GM23248 (cell line): ENCODE measurements around the gene FBLIM1. TPM values are rescaled to one million over a fixed set of nuclear protein-coding genes. Genes with fewer than 3 reads are reported as not detected.

Experiments used
- DNase-seq: peaks from one replicate; pipeline ENCODE4 v3.0.0-alpha.2; 2015
- H2AFZ ChIP-seq: fragments of 200-600 bp; sonication (generic); 2 replicates; pipeline ENCODE4 v1.6.1; 2016; ENCODE audit warnings: antibody characterized with exemption
- H3F3A ChIP-seq: fragments of 200-600 bp; sonication (generic); 2 replicates; pipeline ENCODE4 v1.6.1; 2016; ENCODE audit warnings: mild to moderate bottlenecking, antibody characterized with exemption, mixed run types; ENCODE audit not compliant: insufficient read depth
- H3K27ac ChIP-seq: fragments of 200-600 bp; sonication (generic); 2 replicates; pipeline ENCODE4 v1.5.1; 2016; ENCODE audit warnings: mild to moderate bottlenecking
- H3K27me3 ChIP-seq: fragments of 200-600 bp; sonication (generic); replicated peaks from 2 replicates; pipeline ENCODE4 v1.6.1; 2016; ENCODE audit warnings: mild to moderate bottlenecking; ENCODE audit not compliant: insufficient read depth
- H3K36me3 ChIP-seq: fragments of 200-600 bp; sonication (generic); 2 replicates; pipeline ENCODE4 v1.6.1; 2016; ENCODE audit warnings: low read depth, mild to moderate bottlenecking
- H3K4me1 ChIP-seq: fragments of 200-600 bp; sonication (generic); 2 replicates; pipeline ENCODE4 v1.6.1; 2016; ENCODE audit warnings: mild to moderate bottlenecking; ENCODE audit not compliant: insufficient read depth
- H3K4me2 ChIP-seq: fragments of 200-600 bp; sonication (generic); one replicate; pipeline ENCODE4 v1.6.1; 2016; ENCODE audit warnings: mild to moderate bottlenecking; ENCODE audit not compliant: unreplicated experiment
- H3K4me3 ChIP-seq: fragments of 200-600 bp; sonication (generic); 2 replicates; pipeline ENCODE4 v1.5.1; 2016; ENCODE audit warnings: mild to moderate bottlenecking
- H3K79me2 ChIP-seq: fragments of 200-600 bp; sonication (generic); 2 replicates; pipeline ENCODE4 v1.6.1; 2016; ENCODE audit warnings: mild to moderate bottlenecking; ENCODE audit not compliant: insufficient read depth
- H3K9ac ChIP-seq: fragments of 200-600 bp; sonication (generic); 2 replicates; pipeline ENCODE4 v1.6.1; 2016; ENCODE audit warnings: mild to moderate bottlenecking
- H3K9me2 ChIP-seq: fragments of 200-600 bp; sonication (generic); 2 replicates; pipeline ENCODE4 v1.6.1; 2016; ENCODE audit warnings: mixed run types, mild to moderate bottlenecking, moderate library complexity; ENCODE audit not compliant: insufficient read depth
- H3K9me3 ChIP-seq: fragments of 200-600 bp; sonication (generic); one replicate; pipeline ENCODE4 v1.6.1; 2017; ENCODE audit warnings: low read depth
- H4K20me1 ChIP-seq: fragments of 200-600 bp; sonication (generic); 2 replicates; pipeline ENCODE4 v1.6.0; 2016; ENCODE audit not compliant: insufficient read depth
- EZH2 ChIP-seq: fragments of 200-600 bp; sonication (generic); IDR thresholded peaks from 2 replicates; pipeline ENCODE4 v1.6.1; 2018; ENCODE audit warnings: antibody characterized with exemption, mild to moderate bottlenecking; ENCODE audit not compliant: insufficient read depth, poor library complexity, severe bottlenecking
- EZH2phosphoT487 ChIP-seq: fragments of 200-600 bp; sonication (generic); IDR thresholded peaks from 2 replicates; pipeline ENCODE4 v1.6.1; 2018; ENCODE audit warnings: antibody characterized with exemption, moderate library complexity, mild to moderate bottlenecking, low read depth; ENCODE audit not compliant: insufficient read depth
- WGBS, 2 experiments: methylation state at CpG; one replicate each; pipeline ENCODE4 v1.1.6; 2015 to 2017; ENCODE audit warnings: low lambda C conversion rate in 2 of 2, low coverage in 1 of 2; ENCODE audit errors: missing lambda C conversion rate in 2 of 2; 5-methylcytosine and 5-hydroxymethylcytosine counted together
- in situ Hi-C: fragments of 300-500 bp; cut with MboI; formaldehyde crosslinking; loops from 2 replicates; pipeline ENCODE4 v1.15.0; 2020
- polyA plus RNA-seq: library from polyadenylated mRNA; unstranded; fragments of >200 nt; fragmentation: Nextera tagmentation; extraction: Ambion mirVana; gene quantifications from 2 replicates; pipeline ENCODE4 v1.2.1, GENCODE V29; 2016
- total RNA-seq: library from RNA; depleted of rRNA; stranded (reverse); fragments of >200 nt; shearing (Covaris generic); gene quantifications from 2 replicates; pipeline ENCODE4 v1.2.3, GENCODE V29; 2014

The FBLIM1 gene
- total and polyA plus RNA-seq, 2 experiments from 2014 or later: 63.3 to 69.9 TPM

- H3K27me3 ChIP-seq: no peaks in the 10 kb centered on the region
- DNase-seq: no peak
- in situ Hi-C loops: no loop called here
- no peaks in the 10 kb centered on the region for H3K9me3 ChIP-seq
- no peak overlapping the region for H2AFZ ChIP-seq
- 80 to 87% methylated on average over 5 of the region's 5 CpGs for WGBS, 2 experiments
- no peaks in the 10 kb centered on the region for H3K9me2 ChIP-seq
- H3K36me3 ChIP-seq: no peaks in the 10 kb centered on the region
- H3K4me2 ChIP-seq: no peak overlapping the region
- H4K20me1 ChIP-seq: no peaks in the 10 kb centered on the region
- H3K27ac ChIP-seq: no peak overlapping the region
- H3K79me2 ChIP-seq: no peaks in the 10 kb centered on the region
- TF ChIP-seq EZH2phosphoT487 (no peak), EZH2 (no peak)
- no peaks in the 10 kb centered on the region for H3F3A ChIP-seq
- H3K4me3 ChIP-seq: no peak overlapping the region
- peaks cover 10% of the 10 kb centered on the region; the same call in 1 of the 2 replicates for H3K4me1 ChIP-seq
- no peak overlapping the region for H3K9ac ChIP-seq
Measured at GRCh38 chr1:15748264-15748663, 10.3 kb upstream of the FBLIM1 start.

- WGBS, 2 experiments: 91 to 94% methylated on average over 10 of the region's 10 CpGs
- no peaks in the 10 kb centered on the region for H3K27me3 ChIP-seq
- no peak overlapping the region for H3K9ac ChIP-seq
- H3K9me3 ChIP-seq: no peaks in the 10 kb centered on the region
- H3K36me3 ChIP-seq: no peaks in the 10 kb centered on the region
- no peaks in the 10 kb centered on the region for H3K79me2 ChIP-seq
- H3K9me2 ChIP-seq: no peaks in the 10 kb centered on the region
- H3K4me2 ChIP-seq: no peak overlapping the region
- H3K4me1 ChIP-seq: peaks cover 10% of the 10 kb centered on the region; the same call in 1 of the 2 replicates
- no peak overlapping the region for H3K27ac ChIP-seq
- TF ChIP-seq EZH2phosphoT487 (no peak), EZH2 (no peak)
- no peaks in the 10 kb centered on the region for H4K20me1 ChIP-seq
- no peak overlapping the region for H3K4me3 ChIP-seq
- H3F3A ChIP-seq: no peaks in the 10 kb centered on the region
- H2AFZ ChIP-seq: no peak overlapping the region
- no peak for DNase-seq
- in situ Hi-C loops: no loop called here
Measured at GRCh38 chr1:15748690-15749398, 9.8 kb upstream of the FBLIM1 start.

- Histone ChIP-seq H3K79me2 (no peaks in the 10 kb centered on the region), H3K4me2 (no peak overlapping the region), H3K9me2 (no peaks in the 10 kb centered on the region), H3K4me1 (peaks cover 10% of the 10 kb centered on the region; the same call in 1 of the 2 replicates), H2AFZ (peak overlapping the region; percentile 8), H3K9me3 (no peaks in the 10 kb centered on the region), H3K9ac (no peak overlapping the region), H3K4me3 (no peak overlapping the region), H3K27me3 (no peaks in the 10 kb centered on the region), H3K36me3 (no peaks in the 10 kb centered on the region), H3K27ac (no peak overlapping the region), H3F3A (no peaks in the 10 kb centered on the region), H4K20me1 (no peaks in the 10 kb centered on the region)
- in situ Hi-C loops: no loop called here
- TF ChIP-seq EZH2phosphoT487: no peak
- TF ChIP-seq EZH2: no peak
- 58 to 61% methylated on average over 15 to 19 of the region's 19 CpGs for WGBS, 2 experiments
- DNase-seq: no peak
Measured at GRCh38 chr1:15749399-15750291, 8.9 kb upstream of the FBLIM1 start.

DNA sequence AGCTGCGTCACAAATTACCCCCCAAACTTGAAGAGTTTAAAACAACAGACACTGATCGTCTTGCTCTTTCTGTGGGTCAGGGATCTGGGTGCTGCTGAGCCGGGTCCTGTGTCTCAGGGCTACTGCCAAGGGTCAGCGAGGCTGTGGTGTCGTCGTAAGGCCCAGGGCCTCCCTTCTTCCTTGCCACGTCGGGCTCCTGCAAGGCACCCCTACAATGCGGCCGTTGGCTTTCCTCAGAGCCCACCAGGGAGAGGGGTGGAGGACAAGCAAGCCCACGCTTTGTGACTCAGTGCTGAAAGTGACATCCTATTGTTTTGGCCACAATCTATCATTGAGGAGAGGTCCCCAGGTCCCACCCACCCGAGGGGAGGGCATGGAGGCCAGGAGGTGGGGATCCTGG is 7.7 kb upstream of the FBLIM1 start:
- TF ChIP-seq EZH2phosphoT487 (no peak), EZH2 (no peak)
- Histone ChIP-seq H3K27me3 (no peaks in the 10 kb centered on the region), H3F3A (no peaks in the 10 kb centered on the region), H3K9ac (no peak overlapping the region), H2AFZ (no peak overlapping the region), H4K20me1 (no peaks in the 10 kb centered on the region), H3K4me1 (peaks cover 10% of the 10 kb centered on the region; the same call in 1 of the 2 replicates), H3K9me2 (no peaks in the 10 kb centered on the region), H3K79me2 (no peaks in the 10 kb centered on the region), H3K36me3 (no peaks in the 10 kb centered on the region), H3K4me3 (no peak overlapping the region), H3K4me2 (no peak overlapping the region), H3K27ac (no peak overlapping the region), H3K9me3 (no peaks in the 10 kb centered on the region)
- 89 to 90% methylated on average over 11 to 12 of the region's 12 CpGs for WGBS, 2 experiments
- DNase-seq: no peak
- in situ Hi-C loops: no loop called here
